Lung (tissue), 12 donors: Measurements from ENCODE around the gene NR6A1. TPM values are rescaled to one million over a fixed set of nuclear protein-coding genes. Genes with fewer than 3 reads are reported as not detected.

ENCODE experiments used
- ATAC-seq: fragments of 200-7000 bp; cut with Tn5 transposase; one replicate; pipeline ENCODE4 v1.9.1; 2020; ENCODE audit warnings: moderate number of reproducible peaks; ENCODE audit not compliant: insufficient read depth, low FRiP score
- DNase-seq, 3 donors: peaks; one replicate each; pipeline ENCODE4 v3.0.0-alpha.2; 2013 to 2017
- H3K27ac ChIP-seq, 2 donors: one replicate each; pipeline ENCODE4 v1.5.1; 2013; ENCODE audit warnings: mild to moderate bottlenecking in 2 of 2, moderate library complexity in 2 of 2, control low read depth in 1 of 2, inconsistent platforms in 1 of 2, low read depth in 1 of 2, low read length in 1 of 2
- H3K27me3 ChIP-seq, 3 donors: one replicate each; pipeline ENCODE4 v1.5.1; 2013; ENCODE audit warnings: low read length in 2 of 3; ENCODE audit not compliant: control insufficient read depth in 3 of 3, insufficient read depth in 3 of 3
- H3K36me3 ChIP-seq, 4 donors: one replicate each; pipeline ENCODE4 v1.5.1; 2013; ENCODE audit warnings: low read length in 4 of 4, mild to moderate bottlenecking in 1 of 4, moderate library complexity in 1 of 4; ENCODE audit not compliant: control insufficient read depth in 4 of 4, insufficient read depth in 4 of 4
- H3K4me1 ChIP-seq, 5 donors: one replicate each; pipeline ENCODE4 v1.5.1; 2013; ENCODE audit warnings: low read length in 5 of 5, mild to moderate bottlenecking in 2 of 5, moderate library complexity in 1 of 5; ENCODE audit not compliant: control insufficient read depth in 5 of 5, insufficient read depth in 5 of 5
- H3K4me3 ChIP-seq: one replicate; pipeline ENCODE4 v1.5.1; 2013; ENCODE audit warnings: mild to moderate bottlenecking, control low read depth, moderate library complexity
- H3K9ac ChIP-seq, 2 donors: one replicate each; pipeline ENCODE4 v1.5.1; 2013; ENCODE audit warnings: low read length in 2 of 2, control low read depth in 1 of 2; ENCODE audit not compliant: insufficient read depth in 1 of 2
- H3K9me3 ChIP-seq, 4 donors: one replicate each; pipeline ENCODE4 v1.5.1; 2013; ENCODE audit warnings: low read length in 3 of 4, mild to moderate bottlenecking in 1 of 4, moderate library complexity in 1 of 4; ENCODE audit not compliant: control insufficient read depth in 4 of 4, insufficient read depth in 3 of 4
- WGBS, 2 donors: extraction: QIAGEN DNeasy Blood & Tissue Kit; methylation state at CpG; one replicate each; pipeline ENCODE4 v1.1.7; 2013; 5-methylcytosine and 5-hydroxymethylcytosine counted together
- polyA plus RNA-seq, 2 donors: library from polyadenylated mRNA; stranded (reverse); fragments of 200-250 nt; gene quantifications; one replicate each; pipeline ENCODE4 v1.2.1, GENCODE V29; 2013
- total RNA-seq, 2 donors: library from RNA; depleted of rRNA in 1 of 2; stranded (reverse); fragments of >200 nt in 1 of 2; gene quantifications; one replicate each; pipeline ENCODE4 v1.2.1, GENCODE V29; 2014 to 2021
- TF ChIP-seq, protein P1 (sequence below): IDR thresholded peaks from 2 replicates; pipeline ENCODE4 v1.5.1; 2012; ENCODE audit warnings: mild to moderate bottlenecking; ENCODE audit errors: control extremely low read depth, extremely low read depth
- donor health status: control.
- donor health status: control.
- donor health status: Bipolar disorder and iron deficiency.
- donor health status: healthy.
- donor health status: DM: yes; HTN: yes; CAD: no.

The NR6A1 gene
- total and polyA plus RNA-seq, 4 donors, result 0.94 to 4.0 (median 2.4) TPM

DNA sequence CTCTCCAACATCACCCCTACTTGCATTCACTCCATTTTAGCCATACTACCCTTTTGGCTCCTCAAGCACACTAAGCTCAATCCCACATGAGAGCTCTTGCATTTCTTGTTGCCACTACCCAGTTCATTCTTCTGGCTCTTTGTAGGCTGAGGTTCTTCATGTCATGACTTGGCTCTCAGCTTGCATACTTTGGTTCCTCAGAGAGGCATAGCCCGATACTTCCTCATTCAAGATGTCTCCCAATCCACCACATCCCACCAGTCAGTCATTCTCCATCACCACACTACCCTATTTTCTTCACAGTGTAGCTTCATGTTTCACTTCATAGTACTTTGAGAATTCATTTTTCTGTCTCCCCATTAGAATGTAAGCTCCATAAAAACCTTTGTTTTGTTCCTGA, 116.7 kb downstream of the NR6A1 start:
- H3K36me3 ChIP-seq, result no peaks in the 10 kb centered on the region
- no peak for ATAC-seq
- TF ChIP-seq, protein P1, sequence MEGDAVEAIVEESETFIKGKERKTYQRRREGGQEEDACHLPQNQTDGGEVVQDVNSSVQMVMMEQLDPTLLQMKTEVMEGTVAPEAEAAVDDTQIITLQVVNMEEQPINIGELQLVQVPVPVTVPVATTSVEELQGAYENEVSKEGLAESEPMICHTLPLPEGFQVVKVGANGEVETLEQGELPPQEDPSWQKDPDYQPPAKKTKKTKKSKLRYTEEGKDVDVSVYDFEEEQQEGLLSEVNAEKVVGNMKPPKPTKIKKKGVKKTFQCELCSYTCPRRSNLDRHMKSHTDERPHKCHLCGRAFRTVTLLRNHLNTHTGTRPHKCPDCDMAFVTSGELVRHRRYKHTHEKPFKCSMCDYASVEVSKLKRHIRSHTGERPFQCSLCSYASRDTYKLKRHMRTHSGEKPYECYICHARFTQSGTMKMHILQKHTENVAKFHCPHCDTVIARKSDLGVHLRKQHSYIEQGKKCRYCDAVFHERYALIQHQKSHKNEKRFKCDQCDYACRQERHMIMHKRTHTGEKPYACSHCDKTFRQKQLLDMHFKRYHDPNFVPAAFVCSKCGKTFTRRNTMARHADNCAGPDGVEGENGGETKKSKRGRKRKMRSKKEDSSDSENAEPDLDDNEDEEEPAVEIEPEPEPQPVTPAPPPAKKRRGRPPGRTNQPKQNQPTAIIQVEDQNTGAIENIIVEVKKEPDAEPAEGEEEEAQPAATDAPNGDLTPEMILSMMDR, result no peak
- H3K27ac ChIP-seq, result no peak overlapping the region
- H3K4me1 ChIP-seq, result peaks cover 0 to 12% (median 3%) of the 10 kb centered on the region in 5 donors
- H3K4me3 ChIP-seq, result no peak overlapping the region
- no peak for DNase-seq
- H3K27me3 ChIP-seq, result no peaks in the 10 kb centered on the region
- WGBS, 2 donors, result 55 to 65% methylated on average over 1 of the region's 1 CpG
- H3K9ac ChIP-seq, result no peak overlapping the region
- no peaks in the 10 kb centered on the region for H3K9me3 ChIP-seq

DNA sequence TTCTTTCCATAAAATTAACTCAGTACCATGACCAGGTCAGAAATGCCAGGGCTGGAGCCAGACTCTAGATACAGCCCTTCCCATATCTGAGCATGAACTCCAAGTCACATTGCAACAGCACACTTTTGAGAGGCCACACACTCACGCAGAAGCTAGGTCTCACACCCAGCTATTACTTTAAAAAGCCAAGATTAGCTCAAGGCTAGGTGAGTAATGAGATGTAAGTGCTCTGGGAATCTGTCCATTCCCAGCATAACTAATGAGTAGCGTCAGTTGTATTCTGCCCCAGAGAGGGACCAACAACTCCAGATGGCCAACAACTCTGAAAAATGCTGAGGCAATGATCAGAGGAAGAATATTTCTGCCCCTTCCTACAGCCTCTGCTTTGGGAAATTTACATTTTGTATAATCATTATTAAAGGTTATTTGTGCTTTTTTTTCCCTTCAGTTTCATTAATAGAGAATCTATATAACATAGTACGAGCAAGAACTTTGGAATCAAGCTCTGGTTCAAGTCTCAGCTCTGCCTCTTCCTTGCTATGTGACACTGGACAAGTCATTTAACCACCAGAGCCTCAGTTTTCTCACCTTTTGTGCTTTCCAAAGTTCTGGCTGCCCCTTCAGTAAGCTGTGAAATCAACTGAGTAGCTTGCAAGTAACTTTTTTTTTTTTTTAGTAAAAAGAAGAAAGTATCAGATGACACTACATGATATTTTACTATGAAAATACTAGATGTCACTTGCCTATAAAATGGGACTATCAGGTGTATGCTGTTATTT, 118.3 kb downstream of the NR6A1 start:
- TF ChIP-seq, protein P1, result no peak
- peak; percentile 79 for ATAC-seq
- H3K27ac ChIP-seq, result peak overlapping the region in 1 of 2 donors; percentile 71

DNA sequence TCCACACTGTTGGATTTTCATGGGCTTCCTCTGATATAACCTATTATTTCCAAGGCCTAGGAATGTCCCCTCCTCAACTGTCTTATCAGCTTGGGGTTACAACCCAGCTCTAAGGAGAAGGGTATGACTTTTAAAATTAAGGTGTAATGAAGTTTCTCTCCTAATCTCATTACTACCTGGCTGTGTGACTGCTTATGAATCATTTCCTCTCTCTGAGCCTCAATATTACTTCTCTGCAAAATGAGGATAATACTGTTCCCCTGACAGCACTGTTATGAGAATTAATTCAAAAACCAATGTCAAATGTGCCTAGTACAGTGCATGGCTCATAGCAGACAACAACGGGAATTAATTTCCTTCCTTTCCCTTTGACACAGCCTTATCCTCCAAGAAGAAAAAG, 118.9 kb downstream of the NR6A1 start:
- no peak for DNase-seq
- TF ChIP-seq, protein P1, result no peak
- Histone ChIP-seq H3K4me3 (no peak overlapping the region), H3K27ac (peak overlapping the region in 1 of 2 donors; percentile 71), H3K9ac (no peak overlapping the region), H3K36me3 (no peaks in the 10 kb centered on the region), H3K27me3 (no peaks in the 10 kb centered on the region), H3K9me3 (no peaks in the 10 kb centered on the region), H3K4me1 (peaks cover 0 to 12% (median 0%) of the 10 kb centered on the region in 5 donors)
- ATAC-seq, result no peak
- 86 to 92% methylated on average over 1 of the region's 1 CpG for WGBS, 2 donors

More for the DNA sequence above, 118.3 kb downstream of the NR6A1 start:
- no peaks in the 10 kb centered on the region for H3K36me3 ChIP-seq
- H3K9me3 ChIP-seq, result no peaks in the 10 kb centered on the region
- H3K27me3 ChIP-seq, result no peaks in the 10 kb centered on the region
- peaks cover 0 to 12% (median 3%) of the 10 kb centered on the region in 5 donors for H3K4me1 ChIP-seq
- no peak overlapping the region for H3K4me3 ChIP-seq
- 75 to 90% methylated on average over 3 of the region's 3 CpGs for WGBS, 2 donors
- H3K9ac ChIP-seq, result no peak overlapping the region
- DNase-seq, result no peak
